ENCODE results near the gene COG4.

COG4 gene

GRCh38 chr16:70524399-70524825 lies 1.1 kb upstream of the COG4 start:
- peak; percentile 34 for DNase-seq

GRCh38 chr16:70523743-70524398 lies 517 bp upstream of the COG4 start, which contains the start of gene SF3B3:
SF3B3 (plus strand) TSS chr16:70523816; CDS start chr16:70526657, 2,841 bp downstream.
- no peak for DNase-seq

DNA sequence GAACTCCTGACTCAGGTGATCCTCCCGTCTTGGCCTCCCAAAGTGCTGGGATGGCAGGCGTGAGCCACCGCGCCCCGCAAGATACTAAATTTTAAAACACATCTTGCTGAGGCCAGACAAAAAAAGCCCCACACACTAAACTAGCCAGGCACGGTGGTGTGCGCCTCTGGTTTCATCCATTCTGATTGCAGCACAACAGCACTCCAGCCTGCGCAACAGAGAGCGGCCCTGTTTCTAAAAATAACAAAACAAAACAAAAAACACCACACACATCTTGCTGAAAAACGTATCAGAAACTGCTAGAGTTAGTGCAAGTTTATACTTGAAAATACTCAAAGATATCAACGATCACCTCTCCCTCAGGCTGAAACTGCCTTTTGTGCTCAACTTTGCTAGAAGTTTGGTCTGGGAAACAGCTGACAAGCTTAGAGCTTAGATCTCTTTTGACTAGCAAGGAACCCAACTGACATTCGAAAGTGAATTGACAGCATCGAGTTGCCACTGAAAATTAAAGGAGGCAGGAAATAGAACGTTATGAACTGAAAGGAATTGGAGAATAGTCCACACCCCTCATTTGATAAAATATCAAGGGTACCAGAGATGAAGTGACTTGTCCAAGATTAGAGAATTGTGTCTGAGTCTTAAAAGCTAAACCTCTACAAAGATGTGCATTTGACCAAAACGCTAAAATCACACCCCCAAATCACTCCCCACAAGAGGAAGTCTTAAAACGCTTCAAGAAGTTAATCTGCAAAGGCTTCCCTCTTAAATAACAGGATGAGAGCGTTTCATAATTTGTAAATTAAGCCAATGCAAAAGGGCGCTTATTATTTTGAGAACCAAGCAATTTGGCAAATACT lies 908 bp downstream of the COG4 start:
- peak; percentile 19 for DNase-seq

GRCh38 chr16:70520612-70521297 lies 2.6 kb downstream of the COG4 start:
- peak; percentile 76 for DNase-seq

DNA sequence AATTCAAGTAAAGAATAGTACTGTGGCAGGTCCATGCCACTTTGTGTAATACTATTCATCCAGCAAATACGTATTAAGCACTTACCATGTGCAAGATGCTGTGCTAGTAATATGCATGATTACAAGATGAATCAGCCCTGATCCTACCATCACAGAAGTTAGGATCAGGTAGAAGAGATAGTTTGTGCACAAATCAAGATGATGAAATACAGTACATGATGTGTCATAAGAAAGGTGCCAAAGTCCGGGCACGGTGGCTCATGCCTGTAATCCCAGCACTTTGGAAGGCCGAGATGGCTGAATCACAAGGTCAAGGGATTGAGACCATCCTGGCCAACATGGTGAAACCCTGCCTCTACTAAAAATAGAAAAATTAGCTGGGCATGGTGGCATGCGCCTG lies 10.9 kb downstream of the COG4 start:
- no peak for DNase-seq

DNA sequence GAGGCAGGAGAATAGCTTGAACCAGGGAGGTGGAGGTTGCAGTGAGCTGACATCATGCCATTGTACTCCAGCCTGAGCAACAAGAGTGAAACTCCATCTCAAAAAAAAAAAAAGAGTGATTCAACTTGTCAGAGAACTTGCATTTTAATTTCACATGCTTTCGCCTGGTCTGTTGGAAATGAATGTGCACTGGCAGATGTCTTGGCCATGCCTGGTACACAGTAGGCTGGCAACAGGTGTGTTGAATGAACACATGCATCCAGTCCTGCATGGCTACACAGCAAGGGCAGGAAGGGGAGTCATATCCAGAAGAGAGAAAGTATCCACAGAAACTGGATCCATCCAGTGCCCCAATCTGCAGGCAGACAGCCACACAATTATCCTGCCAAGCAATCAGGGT lies 11.5 kb downstream of the COG4 start:
- no peak for DNase-seq

DNA sequence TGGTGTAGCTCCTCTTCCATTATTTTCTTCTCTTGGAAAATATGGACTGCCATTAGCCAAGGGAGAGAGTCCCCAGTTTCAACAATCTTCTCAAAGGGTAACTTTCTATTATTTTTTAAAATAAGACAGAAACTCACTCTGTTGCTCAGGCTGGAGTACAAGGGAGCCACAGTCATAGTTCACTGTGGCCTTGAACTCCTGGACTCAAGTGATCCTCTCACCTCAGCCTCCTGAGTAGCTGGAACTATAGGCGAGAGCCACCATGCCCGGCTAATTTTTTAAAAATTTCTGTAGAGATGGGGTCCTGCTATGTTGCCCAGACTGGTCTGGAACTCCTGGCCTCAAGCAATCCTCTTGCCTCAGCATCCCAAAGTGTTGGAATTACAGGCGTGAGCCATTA lies 13.1 kb downstream of the COG4 start:
- DNase-seq, result no peak

DNA sequence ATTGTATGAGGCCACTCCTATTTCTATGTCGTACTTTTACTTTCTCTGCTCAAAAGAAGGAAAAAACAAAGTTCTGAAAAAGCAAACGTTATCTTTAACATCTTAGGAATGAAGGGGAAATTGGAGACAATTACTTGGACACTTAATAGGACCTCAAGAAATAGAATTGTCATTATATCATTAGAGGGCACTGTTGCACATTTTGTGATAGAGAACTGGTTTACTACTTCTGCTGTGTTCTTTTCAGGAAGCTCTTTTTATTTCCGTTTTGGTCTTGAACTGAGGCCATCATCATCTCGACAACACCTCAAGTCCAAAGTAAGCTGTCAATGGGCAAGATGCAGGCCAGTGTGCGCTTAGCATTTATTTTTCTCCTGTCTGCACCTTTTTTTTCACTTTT lies 14.6 kb downstream of the COG4 start:
- DNase-seq, result peak; percentile 60

- DNase-seq, result no peak
Measured at GRCh38 chr16:70496513-70496912, 26.8 kb downstream of the COG4 start.

DNA sequence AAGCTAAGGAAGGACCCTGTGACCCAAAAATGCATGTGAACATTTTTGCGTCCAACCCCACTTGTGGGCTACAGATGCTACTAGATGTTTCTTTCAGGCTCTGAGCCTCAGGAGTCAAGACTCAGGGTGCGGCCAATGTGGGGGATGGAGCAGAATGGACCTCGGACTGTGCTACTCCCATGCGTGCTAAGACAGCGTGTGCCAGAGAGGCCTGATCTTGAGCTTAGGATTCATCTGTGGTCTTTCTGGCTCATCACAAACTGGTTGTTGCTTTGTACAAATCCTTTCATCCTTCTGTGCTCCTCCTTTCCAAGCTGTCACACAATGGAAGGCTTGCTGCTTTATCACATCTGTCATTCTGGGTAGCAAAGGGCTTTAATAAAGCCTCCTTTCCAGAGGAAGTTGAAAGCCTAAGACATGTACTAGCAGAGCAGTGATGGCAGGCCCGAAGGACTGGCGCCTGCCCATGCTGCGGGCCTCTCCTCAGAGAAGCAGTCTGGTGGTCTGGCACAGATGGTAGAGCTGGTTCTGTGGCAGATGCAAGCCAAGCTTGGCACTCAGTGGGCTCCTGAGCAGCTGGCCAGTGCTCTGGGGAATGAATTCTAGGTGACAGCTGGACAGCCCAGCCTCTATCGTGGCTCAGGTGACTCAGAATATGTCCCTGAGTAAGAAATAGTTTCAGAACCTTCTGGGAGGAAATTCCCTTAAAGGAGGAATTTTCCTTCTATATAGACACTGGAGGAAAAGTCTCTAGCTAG lies 27.8 kb downstream of the COG4 start:
- DNase-seq, result no peak

DNA sequence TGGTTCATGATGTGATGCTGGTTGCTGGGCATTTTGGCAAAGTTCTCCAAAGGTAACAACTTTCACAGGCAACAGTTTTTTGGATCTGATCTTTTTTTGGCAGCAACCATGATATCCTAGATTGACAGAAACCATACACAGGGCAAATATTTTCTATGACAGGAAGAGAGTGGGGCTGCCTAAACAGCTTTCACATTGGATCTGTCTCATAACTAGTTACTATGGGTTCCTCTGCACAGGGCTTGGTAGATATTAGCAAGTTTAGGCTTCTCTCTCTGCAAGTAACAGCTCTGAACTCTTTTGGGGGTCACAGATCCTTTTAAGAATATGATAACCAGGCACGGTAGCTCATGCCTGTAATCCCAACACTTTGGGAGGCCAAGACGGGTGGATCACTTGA lies 28.6 kb downstream of the COG4 start:
- DNase-seq, result no peak

DNA sequence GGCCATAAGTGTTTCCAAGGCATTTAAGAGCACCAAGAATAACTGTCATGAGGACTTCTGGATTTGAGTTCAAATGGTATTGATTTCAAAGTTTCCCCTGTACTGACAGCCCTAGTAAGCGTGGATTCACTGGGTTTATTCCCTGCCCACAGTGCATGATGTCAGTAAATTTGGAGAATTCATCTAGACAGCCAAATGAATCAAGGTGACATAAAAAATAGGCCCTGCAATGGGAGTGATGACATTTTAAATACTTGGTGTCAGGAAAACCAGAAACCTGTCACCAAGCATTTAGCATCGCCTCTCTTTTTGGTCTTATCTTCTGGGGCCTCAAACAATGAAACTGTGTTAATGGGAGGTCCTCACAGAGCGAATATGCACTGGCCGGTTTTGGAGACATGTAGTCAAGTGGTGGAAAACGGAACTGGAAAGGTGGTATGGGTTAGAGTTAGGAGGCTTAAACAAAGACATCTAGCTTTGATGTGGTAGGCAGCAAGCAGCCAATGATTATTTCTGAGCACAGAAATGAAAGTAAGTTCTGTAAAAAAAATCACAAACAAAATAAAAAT lies 29.1 kb downstream of the COG4 start:
- no peak for DNase-seq

GRCh38 chr16:70493802-70494201 lies 29.6 kb downstream of the COG4 start:
- no peak for DNase-seq

- no peak for DNase-seq
Measured at GRCh38 chr16:70490261-70490660, 33.1 kb downstream of the COG4 start.

- DNase-seq, result no peak
Measured at GRCh38 chr16:70484867-70485266, 38.5 kb downstream of the COG4 start.

GRCh38 chr16:70483426-70483825 lies 39.9 kb downstream of the COG4 start:
- no peak for DNase-seq

DNA sequence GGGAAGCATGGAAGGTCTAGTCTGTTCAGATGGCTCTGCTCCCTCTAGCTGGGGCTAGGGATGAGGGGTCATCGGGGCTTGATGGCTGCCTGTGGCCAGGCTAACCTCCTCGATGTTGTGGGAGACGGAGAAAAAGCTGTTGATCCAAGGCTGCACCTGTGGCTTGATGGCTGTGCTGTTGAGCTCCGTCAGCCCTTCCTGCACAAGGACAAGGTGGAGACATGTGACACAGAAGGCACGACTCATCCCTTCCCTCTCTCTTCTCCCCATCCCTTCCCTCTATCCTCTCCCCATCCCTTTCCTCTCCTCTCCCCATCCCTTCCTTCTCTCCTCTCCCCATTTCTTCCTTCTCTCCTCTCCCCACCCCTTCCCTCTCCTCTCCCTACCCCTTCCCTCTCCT lies 40.7 kb downstream of the COG4 start:
- DNase-seq, result no peak

DNA sequence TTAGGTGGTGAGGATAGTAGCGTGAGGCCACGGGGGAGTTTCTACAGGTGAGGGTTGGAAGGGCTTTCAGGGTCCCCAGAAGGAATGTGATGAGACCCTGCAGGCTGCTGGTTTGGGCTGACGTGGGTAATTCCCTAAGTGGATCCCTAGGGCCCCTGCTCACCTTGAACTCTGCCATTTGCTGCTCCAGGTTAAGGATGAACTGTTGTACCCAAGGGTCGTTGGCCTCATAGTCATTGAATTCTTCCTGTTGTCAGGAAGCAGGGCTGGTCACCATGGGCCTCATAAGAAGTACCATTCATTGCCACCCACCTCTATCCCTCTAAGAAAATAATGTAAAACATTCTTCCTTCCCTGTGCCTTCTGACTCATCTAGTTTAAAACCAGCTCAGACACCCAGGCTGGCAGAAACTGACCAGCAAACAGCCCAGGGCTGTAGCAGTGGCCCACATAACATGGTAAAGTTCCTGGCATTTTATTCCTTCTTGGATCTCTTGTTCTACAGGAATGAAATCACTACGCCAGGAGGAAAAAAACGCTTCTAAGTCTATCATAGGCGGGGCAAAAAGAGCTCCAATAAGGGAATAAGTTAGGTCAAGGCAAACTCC lies 41.3 kb downstream of the COG4 start:
- DNase-seq, result no peak

DNA sequence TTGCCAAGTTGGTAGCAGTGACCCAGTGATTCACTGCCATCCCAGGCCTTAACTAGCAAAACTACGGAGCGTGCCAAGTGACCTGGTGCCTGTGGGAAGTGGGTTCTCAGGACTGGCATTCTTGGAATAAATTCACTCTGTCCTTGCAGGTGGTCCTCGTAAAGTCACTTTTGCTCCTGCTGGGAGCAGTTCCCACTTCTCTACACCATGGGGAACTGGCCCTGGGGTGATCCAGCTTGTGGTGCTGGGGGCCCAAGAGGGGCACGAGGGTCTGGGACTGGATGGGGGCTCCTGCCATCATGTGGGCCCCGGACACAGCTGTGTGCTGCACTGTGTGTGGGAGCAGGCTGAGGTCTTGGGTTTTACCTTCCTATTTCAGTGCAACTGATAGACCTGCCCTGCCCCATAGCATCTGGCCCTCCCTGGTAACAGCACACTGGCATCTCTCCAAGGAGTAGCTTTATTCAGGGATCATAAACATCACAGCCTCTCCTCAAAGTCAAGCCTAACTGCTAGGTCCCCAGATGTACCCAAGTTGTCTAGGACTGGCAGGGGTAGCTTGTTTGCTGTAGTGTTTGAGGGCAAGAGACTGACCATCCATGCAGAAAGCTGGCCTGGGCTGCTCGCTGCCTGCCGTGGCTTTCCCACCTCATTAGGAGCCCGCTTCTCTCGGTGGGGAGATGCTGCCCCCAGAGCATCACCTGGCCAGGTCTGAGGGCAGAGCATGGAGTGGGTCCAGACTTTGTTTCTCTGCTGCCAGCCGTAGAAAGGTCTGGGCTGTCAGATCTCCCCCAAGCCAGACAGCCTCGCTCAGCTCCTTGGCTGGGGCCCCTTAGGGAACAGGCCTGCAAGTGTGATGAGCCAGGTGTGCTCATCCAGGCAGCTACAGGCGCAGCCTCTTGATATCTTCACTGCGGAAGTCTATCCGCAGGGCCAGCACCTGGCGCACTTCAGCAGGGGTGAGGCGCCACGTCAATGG lies 42.9 kb downstream of the COG4 start:
- DNase-seq, result no peak

- DNase-seq, result no peak
Measured at GRCh38 chr16:70478912-70479341, 44.4 kb downstream of the COG4 start.

DNA sequence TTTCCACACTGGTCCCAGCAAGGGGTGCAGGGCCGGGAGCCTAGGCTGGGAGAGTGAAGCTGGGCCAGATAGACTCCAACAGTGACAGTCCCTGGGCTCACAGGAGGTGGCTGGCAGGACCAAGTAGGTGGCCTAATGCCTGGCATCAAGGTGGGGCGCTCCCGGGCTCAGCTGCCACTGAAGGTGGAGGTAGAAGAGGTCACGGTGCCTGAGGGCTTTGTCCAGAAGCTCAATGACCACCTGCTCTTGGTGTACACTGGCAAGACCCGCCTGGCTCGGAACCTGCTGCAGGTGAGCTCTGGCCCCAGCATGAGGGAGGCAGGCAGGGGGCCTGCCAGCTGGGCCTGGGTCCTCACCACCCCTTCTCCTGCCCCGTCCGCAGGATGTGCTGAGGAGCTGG lies 45.2 kb downstream of the COG4 start:
- no peak for DNase-seq
